ENCODE measurements around the gene CERS3. TPM values are rescaled to one million over a fixed set of nuclear protein-coding genes. Genes with fewer than 3 reads are reported as not detected.

CERS3 gene
- not detected in 2 replicates for total RNA-seq (2014; rRNA removed; shearing (Covaris generic))

DNA sequence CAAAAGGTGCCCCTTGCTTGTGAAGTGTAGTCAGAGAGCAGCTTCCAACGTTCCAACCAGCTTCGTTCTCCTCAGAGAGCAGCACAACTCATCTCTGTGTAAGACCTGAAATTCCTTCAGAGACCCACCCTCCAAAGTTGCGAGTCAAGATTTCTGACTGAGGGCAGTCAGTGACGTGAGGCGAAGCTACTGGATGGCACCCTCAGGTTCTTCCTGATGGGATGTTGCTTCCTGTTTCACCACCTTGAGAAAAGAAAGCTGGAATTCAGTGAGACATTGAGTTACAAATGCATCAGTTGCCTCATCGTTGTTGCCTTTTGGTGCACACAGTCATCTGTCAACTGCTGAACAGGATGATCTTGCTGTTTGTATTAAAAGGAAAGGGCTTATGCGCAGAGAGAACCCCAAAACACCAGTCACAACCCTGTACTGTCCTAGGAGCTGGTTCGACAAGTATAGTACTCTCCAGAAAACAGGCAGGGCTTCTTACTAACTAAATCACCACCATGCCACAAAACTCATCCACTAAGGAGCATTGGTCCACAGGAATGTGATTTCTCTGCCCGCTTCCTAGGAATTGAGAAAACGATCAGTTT, at the start of gene CERS3:
Gene CERS3 (minus strand): TSS at position 118 of the 596 bp plus-strand sequence. CDS start 27,101 bp downstream, outside the sequence.
- DNase-seq (ENCODE audit: low spot score) = no peak

DNA sequence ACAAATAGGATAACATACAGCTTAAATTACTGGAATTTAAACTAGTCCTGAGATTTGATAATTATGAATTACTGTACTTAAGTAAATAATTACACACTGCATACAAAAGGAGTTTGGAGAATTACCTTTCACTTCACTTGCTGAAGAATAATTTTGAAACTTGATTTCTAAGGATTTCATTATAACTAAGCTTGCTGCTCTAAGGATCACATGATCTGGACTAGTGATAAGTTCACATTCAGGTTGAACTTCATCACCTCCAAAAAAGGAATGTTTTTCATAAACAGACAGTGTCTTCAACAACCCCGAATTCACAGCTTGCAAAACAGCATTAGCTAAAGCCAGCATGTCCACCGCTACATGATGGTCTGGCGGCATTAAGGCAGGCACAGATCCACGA, 44.8 kb upstream of the CERS3 start:
- DNase-seq (ENCODE audit: low spot score) = no peak

DNA sequence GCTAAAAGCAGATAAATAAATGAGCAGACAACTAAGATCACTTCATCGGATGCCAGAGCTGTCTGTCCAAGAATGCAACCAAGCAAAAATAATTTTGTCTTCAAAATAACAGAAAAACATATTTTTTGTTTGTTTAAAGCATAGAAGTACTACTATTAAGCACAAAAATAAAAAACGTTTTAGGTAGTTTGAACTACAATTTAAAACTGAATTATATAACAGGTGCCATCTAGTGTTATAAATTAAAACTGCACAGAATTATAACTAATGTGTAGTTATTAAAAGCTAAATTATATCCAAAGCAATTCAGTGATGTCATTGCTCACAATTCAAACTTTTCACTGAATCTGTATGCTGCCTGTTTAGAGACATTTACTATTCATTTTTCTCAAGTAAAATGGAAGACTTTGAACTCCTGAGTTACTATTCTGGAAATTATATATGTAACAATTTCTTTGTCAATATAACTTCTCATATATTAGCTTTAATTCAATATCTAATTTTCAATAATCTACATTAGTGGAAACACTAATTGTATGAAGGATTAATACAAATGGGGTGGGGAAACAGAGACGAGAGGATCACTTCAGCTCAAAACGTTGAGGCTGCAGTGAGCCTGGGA, 43.7 kb upstream of the CERS3 start:
- no peak for DNase-seq (ENCODE audit: low spot score)

DNA sequence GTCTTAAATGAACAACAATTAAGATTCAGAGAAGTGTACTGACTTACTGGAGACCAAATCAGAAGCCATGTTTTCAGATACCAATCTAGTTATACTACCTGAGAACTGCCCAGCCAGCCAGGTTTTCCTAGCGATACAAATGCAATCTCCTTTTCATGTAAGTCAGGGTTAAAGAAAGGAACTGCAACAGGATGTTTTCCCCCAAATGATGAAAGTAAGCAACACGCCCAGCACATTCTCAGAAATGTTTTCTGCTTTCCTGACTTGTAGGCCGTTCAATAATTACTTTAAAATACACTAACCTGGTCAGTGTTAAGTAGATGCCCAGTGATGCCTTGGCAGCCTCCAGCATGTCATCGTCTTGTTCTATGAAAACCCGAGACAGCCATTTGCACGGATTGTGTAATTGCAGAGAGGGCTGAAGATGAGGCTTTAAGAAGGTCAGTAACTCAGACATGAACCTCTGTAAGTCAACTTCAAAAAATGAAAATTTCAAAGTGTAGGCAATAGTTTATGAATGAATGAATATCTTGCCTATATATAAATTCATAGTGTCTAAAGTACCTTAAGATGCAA, 42.9 kb upstream of the CERS3 start:
- DNase-seq (ENCODE audit: low spot score) = no peak

DNA sequence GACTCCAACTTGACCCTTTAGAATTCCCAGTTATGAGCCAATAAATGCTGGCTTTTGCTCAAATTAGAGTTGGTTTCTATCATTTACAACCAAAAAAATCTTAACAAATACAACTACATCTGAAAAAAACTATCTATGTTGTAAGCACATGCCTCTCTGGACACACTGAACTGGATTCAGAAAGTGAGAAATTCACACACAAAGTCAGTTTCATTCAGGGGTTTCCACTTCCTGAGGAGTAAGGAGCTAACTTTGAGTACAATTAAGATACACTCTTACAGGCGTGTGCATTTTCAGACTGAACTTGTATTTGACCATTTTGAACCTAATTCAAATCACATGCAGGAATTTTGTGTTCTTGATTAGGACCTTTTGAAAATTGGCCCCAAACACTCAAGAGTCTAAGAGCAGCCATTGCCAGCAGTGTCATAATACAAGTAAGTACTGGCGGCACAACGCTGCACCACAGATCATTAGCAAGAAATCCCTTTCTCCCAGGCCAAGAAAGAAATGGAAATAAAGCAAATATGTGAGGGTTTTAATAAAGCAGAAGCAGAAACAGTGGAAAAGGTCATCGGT, 42.1 kb upstream of the CERS3 start:
- no peak for DNase-seq (ENCODE audit: low spot score)

DNA sequence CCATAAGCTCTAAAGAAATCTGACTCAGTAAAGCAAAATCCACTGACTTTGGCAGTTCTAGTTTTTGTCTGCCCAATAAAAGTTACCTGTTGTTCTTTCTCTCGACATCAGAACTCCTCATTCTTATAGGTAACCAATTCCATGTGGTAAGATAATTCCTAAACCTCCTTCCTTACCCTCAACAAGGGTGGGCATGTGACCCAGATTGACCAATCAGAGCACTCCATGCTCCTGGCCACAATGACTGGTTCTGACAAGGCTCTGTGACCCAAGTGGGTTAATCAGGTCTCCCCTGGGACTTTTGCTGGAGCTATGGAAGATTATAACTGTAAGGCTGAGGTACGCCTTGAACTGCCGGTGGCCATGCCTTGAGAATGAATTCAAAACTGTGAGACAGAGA, 41.5 kb upstream of the CERS3 start:
- no peak for DNase-seq (ENCODE audit: low spot score)

DNA sequence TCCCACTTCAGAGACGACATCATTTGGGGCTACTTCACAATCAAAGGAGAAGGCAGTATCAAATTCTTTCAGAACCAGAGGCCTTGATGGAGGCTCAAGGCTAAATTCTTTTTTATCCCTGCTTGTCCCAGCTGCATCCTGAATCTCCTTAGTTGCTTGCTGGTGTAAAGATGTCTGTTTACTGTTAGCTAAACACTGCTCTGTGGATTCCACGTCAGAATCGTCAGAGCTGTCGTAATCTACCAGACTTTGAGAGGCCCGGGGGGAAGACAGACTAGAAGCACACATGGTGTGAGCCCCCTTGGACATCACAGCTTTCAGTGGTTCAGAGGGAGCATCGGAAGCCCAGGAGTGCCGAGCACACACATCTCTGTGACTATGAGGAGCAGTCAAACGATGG, 40.6 kb upstream of the CERS3 start:
- DNase-seq (ENCODE audit: low spot score) = no peak

DNA sequence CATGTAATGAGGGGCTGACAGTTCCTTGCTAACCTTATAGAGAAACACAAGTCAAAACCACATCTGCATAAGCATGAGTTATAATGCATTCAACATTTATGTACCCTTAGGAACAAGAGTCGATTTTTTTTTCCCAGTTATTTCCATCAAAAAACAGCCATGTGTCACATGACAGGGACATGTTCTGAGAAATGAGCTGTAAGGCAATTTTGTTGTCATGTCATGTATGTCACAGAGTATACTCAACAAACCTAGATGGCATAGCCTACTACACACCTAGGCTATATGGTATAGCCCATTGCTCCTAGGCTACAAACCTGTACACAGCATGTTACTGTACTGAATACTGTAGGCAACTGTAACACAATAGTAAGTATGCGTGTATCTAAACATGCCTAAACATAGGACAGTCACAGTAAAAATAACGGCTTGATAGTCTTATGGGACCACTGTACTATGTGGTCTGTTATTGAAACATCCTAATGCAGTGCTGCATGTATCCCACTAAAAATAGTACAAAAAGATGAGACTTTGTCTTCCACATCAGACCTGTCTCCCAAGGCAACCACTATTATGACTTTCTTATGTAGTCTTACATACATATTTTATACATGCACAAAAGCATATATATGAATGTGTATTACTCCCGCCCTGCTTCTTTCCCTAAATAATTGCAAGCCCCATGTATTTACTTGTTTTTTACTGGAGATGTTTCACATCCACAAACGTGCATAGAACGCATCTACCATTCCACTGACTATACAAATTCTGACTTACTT, 38.3 kb upstream of the CERS3 start:
- DNase-seq (ENCODE audit: low spot score) = no peak

DNA sequence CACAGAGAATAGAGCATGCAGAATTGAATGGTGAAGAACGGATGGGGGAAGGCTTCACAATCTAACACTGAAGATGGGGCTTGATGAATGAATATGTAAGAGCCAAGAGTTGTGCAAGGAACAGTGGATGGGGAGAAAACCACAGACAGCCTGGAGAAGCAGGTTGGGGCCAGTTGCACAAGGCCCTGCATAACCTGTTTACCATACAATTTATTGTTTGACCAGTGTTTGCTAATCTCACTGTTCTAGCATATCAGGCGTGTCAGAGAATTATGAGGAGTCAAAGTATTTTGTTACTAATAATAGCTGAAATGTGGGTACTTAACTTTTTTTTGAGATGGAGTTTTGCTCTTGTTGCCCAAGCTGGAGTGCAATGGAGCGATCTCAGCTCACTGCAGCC, 36.8 kb upstream of the CERS3 start:
- DNase-seq (ENCODE audit: low spot score) = no peak

DNA sequence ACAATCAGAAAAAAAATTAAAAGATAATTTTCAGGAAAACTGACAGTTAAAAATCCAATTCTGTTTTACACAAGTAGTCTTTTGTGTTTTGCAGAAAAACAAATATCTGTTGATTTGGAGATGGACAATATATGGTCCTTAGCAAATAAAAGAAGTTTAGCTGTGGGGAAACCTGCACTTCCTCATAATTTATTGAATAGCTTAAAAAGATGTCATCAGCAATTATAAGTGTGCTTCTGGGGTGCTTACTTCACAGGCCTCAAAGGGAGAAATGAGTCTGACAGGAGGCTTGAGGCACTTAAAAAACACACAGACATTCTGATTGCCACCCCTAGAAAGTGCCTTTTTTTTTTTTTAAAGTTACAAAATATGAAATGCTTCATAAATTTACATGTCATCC, 31.6 kb upstream of the CERS3 start:
- no peak for DNase-seq (ENCODE audit: low spot score)

DNA sequence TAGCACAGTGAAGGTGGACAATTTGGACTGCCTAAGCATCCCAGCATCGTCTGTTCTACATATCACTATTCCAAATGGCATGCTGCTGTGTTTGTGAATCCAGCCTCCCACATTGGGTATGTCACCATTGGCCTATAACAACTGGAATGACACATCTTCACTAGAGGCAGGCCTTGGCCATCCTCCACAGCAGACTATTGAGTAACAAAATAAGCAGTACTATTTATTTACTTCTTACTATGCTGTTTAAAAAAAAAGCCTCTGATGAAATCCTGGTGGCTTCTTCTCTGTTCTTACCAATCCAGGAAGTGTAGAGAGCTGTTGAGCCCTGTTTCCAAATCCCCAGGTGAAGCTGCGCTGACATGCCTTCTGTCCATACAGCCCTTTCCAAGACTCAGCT, 30.6 kb upstream of the CERS3 start:
- DNase-seq (ENCODE audit: low spot score) = no peak

DNA sequence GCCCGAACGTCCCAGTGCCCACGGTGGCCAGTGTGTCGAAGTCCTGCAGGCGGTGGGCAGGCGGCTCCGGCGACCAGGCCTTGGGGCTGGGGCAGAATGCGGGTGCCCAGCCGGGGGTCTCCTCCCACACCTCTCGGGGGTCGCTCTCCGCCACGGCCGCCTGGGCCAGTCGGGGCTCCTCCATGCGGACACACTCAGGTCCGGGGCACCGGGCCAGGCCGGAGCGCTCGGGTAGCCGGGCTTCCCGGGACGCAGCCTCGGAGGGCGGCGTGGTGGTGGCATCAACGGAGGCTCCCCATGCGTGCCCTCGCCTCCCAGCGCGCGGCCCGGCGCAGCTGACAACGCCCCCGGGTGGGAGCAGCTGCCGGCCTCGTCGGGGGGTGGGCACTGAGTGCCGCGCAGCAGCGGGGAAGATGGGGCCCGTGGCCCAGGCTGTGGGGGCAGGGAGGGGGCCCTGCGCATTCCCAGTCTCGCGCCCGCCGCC, 30.1 kb upstream of the CERS3 start:
- no peak for DNase-seq (ENCODE audit: low spot score)

DNA sequence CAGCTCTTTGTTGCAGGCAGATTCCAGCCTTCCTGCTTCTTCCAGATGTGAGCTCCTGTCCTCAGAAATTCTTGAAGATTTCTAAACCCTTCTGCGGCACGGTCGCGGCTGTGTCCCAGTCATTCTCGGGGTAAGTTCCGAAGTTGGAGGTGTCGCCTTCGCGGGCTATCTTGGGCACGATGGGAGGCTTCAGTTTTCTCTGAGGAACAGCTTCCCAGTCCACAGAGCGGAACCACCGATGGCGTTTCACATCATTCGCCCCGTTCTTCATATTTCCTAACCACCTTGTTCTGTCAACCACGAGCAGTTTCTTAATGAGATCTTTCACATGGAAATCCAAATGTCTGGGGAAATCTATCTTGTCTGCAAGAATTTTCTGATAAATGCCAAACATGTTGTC, 24.7 kb upstream of the CERS3 start:
- DNase-seq (ENCODE audit: low spot score) = no peak

DNA sequence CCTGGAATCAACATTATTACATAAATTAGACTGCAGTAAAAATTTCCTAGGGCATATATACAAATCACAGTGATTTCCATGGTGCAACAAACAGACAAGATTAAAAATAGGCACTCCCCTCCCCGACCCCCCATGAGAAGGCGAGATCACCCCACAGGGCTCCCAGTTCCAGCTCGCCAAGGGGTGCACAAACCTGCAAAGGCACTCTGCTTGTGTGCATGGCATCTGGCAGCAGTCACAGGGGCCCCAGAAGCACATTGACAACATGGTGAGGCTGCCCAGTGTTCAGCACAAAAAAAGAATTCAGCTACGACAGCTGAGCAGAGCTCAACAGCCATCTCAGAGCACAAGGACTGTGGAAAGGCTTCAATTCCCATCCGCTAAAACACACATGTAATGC, 19.2 kb upstream of the CERS3 start:
- DNase-seq (ENCODE audit: low spot score) = no peak

DNA sequence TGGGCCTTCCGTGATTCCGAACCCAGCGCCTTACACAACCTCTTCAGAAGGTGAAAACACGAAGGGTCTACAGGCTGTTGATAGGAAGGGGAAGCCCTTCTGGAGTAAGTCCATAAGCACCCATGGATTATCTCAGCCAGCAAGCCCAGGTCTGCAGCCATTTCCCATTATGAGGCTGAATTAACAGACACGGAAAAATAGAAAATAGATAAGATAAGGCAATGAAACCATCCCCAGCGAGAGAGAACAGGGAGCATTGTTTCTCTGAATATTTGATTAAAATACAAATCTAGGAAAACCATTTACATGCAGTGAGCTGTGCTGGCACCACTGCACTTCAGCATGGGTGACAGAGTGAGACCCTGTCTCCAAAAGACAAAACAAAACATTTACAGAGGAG, 16.2 kb upstream of the CERS3 start:
- DNase-seq (ENCODE audit: low spot score) = no peak

DNA sequence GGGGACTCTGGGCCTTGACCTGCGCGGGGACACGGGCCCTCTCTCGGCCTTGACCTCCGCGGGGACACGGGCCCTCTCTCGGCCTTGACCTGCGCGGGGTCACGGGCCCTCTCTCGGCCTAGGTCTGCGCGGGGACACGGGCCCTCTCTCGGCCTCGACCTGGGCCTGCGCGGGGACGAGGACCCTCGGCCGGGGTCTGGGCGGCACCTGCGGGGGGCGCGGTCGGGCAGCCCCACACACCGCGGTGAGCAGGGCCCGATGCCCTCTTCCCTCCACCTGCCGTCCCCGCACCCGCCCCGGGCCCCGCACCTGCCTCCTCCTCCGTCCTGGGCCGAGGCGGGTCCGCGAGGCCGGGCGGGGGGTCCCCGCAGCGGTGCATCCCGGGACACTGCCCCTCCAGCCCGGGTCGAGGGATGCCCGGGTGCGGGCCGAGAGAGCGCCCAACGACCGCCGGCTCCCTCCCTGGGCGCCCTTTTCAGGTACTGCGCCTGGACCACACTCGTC, 15.6 kb upstream of the CERS3 start:
- no peak for DNase-seq (ENCODE audit: low spot score)

DNA sequence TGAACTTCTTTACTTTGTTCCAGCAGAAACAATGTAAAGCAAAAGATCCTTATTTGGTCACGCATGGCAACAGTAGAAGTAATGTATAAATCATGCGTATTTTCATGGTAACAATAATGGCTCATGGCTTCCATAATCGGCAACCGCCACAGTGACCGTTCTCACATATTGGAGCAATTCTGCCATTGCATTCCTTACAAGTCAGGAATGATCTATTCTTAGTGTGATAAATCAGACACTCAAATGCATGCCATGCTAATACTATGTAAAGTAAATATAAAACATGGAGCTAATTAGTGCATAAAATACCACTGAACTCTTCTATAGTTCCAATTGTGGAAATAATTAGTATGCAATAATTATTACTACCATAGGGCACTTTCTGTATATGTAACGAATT, 13.5 kb upstream of the CERS3 start:
- DNase-seq (ENCODE audit: low spot score) = no peak

DNA sequence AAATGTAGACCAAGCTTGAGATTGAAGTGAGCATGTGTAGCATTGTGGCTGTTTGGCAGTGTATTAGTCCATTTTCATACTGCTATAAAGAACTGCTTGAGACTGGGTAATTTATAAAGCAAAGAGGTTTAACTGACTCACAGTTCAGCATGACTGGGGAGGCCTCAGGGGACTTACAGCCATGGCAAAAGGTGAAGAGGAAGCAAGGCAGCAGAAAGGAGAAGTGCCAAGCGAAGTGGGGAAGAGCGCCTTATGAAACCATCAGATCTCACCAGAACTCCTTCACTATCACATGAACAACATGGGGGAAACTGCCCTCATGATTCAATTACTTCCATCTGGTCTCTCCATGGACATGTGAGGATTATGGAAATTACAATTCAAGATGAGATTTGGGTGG, 8.6 kb upstream of the CERS3 start:
- DNase-seq (ENCODE audit: low spot score) = no peak

DNA sequence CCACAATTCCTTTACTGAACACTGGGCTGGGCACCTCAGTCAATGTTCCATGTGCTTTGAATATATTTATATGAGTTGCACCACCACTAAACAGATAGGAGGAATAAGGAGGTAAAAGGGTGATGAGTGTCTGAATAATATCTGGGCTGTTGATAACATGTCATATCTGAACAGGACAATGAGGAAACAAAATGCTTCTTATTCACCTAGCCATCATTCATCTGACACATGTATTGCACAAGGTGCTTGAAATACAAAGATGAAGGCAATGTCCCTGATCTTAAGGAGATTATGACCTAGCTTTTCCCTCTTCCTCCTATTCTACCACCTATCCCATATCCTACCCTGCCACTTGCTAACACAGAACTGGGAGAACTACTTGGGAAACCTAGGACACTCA, 8.0 kb upstream of the CERS3 start:
- DNase-seq (ENCODE audit: low spot score) = no peak

DNA sequence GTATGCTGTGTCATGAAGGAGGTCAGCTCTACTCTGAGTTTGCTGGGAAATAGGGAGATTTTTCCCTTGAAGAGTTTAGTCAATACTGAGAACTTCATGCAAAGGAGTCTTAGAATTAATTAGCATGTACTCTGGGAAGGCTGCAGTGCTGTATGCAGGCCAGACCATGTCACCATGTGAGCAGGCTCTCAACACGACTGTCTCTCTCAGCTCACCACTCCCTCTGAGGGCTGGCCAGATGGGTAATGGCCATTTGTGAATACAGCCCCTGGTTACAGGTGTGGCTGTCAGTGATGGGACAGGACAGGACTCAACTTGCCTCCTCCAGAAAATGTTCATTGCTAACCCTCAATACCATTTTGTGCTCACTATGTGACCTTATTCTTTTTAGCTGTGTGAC, 5.1 kb upstream of the CERS3 start:
- DNase-seq (ENCODE audit: low spot score) = no peak

DNA sequence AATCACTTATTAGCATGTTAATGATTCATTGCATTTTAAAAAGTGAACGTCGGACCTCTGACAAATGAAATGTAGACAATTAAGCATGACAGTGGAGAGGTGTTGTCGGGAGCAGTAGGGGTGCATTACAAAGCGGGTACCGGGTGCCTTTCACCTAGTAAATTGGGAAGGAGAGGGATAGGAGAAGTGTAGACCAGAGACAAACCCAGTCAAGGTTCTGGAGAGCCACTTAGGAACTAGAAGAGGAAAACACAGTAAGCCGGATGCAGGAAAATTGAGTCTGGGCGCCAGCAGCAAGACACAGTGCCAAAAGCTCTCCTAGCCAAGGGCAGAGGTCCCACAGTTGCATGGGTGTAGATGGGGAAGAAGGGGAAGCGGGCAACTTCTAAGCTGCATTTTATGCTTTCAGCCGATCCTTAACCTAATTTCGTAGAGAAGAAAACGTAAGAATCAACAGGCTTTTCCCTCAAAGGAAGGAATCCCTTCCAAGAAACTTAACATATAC, 3.1 kb upstream of the CERS3 start:
- no peak for DNase-seq (ENCODE audit: low spot score)

DNA sequence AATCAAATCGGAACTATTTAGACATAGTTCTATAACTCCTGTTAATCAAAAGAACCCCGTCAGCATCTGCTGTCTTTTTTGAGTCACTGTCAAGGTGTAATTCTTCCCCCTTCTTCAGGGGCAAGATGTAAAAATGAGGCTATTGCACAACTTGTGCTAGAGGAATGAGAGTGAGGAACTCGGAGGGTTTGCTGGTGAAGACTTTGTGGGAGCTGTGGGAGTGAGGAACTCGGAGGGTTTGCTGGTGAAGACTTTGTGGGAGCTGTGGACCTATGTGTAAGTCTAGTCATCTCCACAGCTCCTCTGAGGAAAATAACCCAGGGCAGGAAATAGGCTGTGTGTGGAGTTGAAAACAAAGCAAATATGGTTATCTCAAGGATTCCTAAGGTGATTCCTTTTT, 2.5 kb upstream of the CERS3 start:
- DNase-seq (ENCODE audit: low spot score) = no peak

Data from H4 (cell line).